ENCODE measurements around the gene PIGB. TPM values are rescaled to one million over a fixed set of nuclear protein-coding genes. Genes with fewer than 3 reads are reported as not detected.

PIGB gene
- total RNA-seq (ENCODE audit: low replicate concordance): 2.9 and 19.6 TPM in 2 replicates

GRCh38 chr15:55318588-55319494 lies at the start of gene PIGB, which contains the start of gene PIGBOS1:
TSS of gene PIGB (plus strand) at chr15:55319222. CDS start at chr15:55319251, 29 bp downstream.
TSS of gene PIGBOS1 (minus strand) at chr15:55319123. CDS start at chr15:55317792, 1,331 bp downstream.
- peak; percentile 20 for TF ChIP-seq CTCF (IDR thresholded peaks at IDR 0.05; ENCODE audit: insufficient read depth, low read length)
- H3K4me3 ChIP-seq (ENCODE audit: low read depth, low read length): peak within 1 kb of the TSS; percentile 91
- DNase-seq (ENCODE audit: low read depth): peak; percentile 92

- no peak overlapping the region for H3K4me3 ChIP-seq (ENCODE audit: low read depth, low read length)
- no peak for DNase-seq (ENCODE audit: low read depth)
- no peak for TF ChIP-seq CTCF (IDR thresholded peaks at IDR 0.05; ENCODE audit: insufficient read depth, low read length)
These were observed 48.7 kb upstream of the PIGB start for GRCh38 chr15:55270291-55270690.

GRCh38 chr15:55276324-55276723 lies 42.7 kb upstream of the PIGB start:
- no peak for DNase-seq (ENCODE audit: low read depth)
- H3K4me3 ChIP-seq (ENCODE audit: low read depth, low read length): no peak overlapping the region
- TF ChIP-seq CTCF (IDR thresholded peaks at IDR 0.05; ENCODE audit: insufficient read depth, low read length): no peak

GRCh38 chr15:55277116-55277564 lies 41.9 kb upstream of the PIGB start:
- no peak for DNase-seq (ENCODE audit: low read depth)
- H3K4me3 ChIP-seq (ENCODE audit: low read depth, low read length): no peak overlapping the region
- TF ChIP-seq CTCF (IDR thresholded peaks at IDR 0.05; ENCODE audit: insufficient read depth, low read length): no peak

- TF ChIP-seq CTCF (IDR thresholded peaks at IDR 0.05; ENCODE audit: insufficient read depth, low read length): no peak
- no peak overlapping the region for H3K4me3 ChIP-seq (ENCODE audit: low read depth, low read length)
- DNase-seq (ENCODE audit: low read depth): no peak
These were observed 41.3 kb upstream of the PIGB start for GRCh38 chr15:55277715-55278114.

GRCh38 chr15:55279100-55279745 lies 39.8 kb upstream of the PIGB start:
- DNase-seq (ENCODE audit: low read depth): no peak
- TF ChIP-seq CTCF (IDR thresholded peaks at IDR 0.05; ENCODE audit: insufficient read depth, low read length): no peak
- no peak overlapping the region for H3K4me3 ChIP-seq (ENCODE audit: low read depth, low read length)
